ENCODE data around the gene FBXO36.
"Not testable (repeated sequence)": the region's sequence is repeated elsewhere in the genome, so short reads cannot be mapped to it uniquely, and the experiment has no call there.

FBXO36 gene, protein sequence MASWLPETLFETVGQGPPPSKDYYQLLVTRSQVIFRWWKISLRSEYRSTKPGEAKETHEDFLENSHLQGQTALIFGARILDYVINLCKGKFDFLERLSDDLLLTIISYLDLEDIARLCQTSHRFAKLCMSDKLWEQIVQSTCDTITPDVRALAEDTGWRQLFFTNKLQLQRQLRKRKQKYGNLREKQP

GRCh38 chr2:229922449-229923386, at the start of gene FBXO36:
Gene FBXO36, plus strand, starts transcription at chr2:229922503. Its CDS starts 11 bp downstream, at chr2:229922514.
- peak; percentile 52 to 83 for DNase-seq

DNA sequence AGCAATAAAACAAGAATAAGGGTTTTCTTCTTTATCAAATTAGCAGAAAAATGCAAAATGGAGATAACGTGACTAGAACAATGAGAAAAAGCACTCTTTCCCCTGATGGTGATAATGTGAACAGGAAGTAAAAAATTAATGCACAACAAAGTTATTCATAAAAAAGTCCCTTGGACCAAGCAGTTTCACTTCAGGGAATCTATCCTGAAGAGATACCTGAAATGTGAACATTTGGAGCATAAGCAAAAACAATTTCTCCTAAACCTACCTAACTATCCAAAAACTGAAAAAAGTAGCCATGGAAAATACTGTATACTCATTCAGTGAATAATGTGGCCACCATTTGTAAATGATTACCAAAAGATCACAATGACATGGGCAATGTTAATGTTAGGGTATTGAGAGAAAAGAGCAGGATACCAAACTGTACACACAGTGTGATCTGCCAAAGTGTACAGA, 49.2 kb upstream of the FBXO36 start:
- DNase-seq = no peak

DNA sequence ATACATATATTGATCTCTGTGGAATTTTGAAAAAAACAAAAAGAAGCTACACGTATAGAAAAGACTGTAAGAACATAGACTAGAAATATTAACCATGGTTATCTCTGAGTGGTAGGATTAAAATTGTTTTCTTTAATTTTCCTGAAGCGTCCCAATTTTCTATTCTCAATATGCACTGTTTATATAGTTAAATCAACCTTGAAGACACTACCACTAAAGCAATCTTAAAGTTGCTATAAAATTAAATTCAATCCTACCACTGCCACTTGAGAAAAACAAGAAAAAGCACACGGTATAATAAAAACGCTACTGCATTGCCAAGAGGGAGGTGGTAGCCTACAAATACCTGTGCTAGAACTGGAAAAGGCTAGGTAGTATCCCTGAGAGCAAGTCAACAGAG, 47.7 kb upstream of the FBXO36 start:
- no peak for DNase-seq

DNA sequence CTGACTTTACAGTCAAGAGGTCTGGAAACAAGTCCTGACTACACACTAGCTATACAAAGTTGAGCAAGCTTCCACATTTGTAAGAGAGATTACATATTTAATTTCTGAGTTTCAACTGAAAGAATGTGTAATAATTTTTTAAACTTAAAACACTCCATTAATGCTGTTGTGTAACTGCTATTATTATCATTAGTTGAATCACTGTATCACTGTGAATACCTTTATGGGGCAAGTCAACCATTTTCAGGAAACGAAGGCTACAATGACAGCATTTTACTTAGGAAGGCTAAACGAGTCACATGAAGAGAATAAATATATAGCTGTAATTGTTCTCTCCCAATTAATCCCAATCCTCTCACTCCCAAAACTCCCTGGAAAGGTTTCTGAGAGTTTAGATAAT, 46.8 kb upstream of the FBXO36 start:
- no peak for DNase-seq

DNA sequence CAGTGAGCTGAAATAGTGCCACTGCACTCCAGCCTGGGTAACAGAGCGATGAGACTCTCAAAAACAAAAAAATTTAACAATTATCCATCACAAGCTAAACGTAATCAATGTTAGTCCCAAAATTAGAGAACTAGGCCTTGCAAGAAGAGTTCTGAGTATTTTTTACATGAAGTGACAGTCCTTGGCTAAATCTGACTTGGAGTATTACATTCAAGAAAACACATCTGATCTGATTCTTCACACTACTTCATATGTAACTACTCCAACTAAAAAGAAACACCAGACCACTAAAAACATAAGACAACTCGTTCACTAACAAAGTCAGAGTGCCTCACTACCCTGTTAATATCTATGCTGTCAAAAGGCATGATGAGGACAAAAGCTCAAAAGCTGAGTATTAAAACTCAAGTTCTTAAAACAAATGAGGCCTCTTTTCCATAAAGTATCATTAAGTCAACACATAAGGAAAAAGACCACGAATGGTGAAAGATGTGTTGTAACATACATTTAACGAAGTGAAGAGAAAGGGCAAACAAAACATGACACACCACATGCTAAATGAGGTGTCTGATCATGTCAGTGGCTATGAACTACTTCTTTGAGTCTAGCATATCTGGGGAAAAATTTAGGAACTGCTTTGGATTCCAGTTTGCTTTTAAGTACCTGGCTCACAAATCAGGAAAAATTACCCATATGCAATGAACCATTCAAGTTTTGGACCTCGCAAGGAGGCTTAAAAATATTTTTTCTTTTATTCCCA, 42.9 kb upstream of the FBXO36 start:
- DNase-seq = no peak

- no peak for DNase-seq
Measured at GRCh38 chr2:229880892-229881586, 41.3 kb upstream of the FBXO36 start.

DNA sequence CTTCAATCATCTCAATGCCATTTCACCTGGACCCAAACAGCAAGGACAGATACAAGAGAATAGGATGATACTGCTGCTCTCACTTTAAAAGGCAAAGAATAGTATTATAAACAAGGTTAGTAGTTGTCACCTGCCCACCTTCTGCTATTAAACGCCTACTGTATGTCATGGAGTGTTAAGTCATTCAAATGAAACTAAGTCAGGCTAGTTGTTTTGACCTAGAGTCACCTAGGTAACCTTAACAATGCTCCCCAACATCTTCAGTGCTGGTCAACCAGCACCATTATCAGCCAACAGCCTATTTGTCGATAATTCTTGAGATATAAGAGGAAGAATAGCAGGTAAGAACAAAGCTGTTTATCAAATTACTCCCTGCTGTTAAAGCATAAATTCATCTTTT, 39.7 kb upstream of the FBXO36 start:
- no peak for DNase-seq

- no peak for DNase-seq
Measured at GRCh38 chr2:229884775-229885699, 37.3 kb upstream of the FBXO36 start.

- no peak for DNase-seq
Measured at GRCh38 chr2:229887441-229887840, 34.9 kb upstream of the FBXO36 start.

- DNase-seq = no peak
Measured at GRCh38 chr2:229888031-229888430, 34.3 kb upstream of the FBXO36 start.

- DNase-seq = no peak
Measured at GRCh38 chr2:229889023-229889422, 33.3 kb upstream of the FBXO36 start.

DNA sequence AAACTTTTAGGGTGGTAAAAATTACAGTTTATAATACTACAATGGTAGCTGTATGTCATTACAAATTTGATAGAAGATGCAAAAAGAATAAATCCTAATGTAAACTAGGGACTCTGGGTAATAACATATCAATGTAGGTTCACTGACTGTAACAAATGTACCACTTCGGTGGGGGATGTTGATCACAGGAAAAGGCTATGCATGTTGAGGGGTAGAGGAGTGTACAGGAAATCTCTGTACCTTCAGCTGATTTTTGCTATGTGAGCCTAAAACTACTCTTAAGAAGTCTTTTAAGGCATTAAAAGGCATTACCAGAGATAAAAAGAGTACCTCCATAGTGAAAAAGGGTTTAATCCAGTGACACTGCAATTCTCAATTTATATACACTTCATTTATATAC, 25.4 kb upstream of the FBXO36 start:
- no peak for DNase-seq

DNA sequence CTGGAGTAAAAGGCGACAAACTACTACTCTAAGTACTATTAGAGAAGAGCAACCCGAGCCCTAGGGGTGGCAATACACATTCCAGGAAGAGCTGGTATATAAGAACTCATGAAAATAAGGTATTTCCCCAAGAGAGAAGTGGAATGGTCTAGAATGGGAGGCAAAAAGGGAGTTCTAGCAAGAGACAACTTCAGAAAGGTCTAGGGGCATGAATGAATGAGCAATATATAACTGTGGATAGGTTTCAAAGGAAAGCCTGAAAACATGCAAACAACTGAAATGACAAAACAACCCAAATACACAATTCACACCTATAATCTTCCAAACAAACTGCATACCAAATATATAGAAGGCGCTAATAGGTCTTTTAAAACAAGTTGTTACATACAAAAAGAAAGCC, 22.7 kb upstream of the FBXO36 start:
- DNase-seq = no peak

- no peak for DNase-seq
Measured at GRCh38 chr2:229900012-229900411, 22.3 kb upstream of the FBXO36 start.

DNA sequence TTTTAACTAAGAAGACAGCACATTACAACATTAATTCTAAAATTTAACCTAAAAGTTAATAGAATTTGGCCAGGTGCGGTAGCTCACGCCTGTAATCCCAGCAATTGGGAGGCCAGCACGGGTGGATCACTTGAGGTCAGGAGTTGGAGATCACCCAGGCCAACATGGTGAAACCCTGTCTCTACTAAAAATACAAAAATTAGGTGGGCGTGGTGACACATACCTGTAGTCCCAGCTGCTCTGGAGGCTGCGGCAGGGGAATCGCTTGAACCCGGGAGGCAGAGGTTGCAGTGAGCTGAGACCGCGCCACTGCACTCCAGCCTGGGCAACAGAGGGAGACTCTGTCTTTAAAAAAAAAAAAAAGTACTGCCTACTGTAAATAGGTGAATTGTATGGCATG, 21.8 kb upstream of the FBXO36 start:
- DNase-seq = not testable (repeated sequence)

DNA sequence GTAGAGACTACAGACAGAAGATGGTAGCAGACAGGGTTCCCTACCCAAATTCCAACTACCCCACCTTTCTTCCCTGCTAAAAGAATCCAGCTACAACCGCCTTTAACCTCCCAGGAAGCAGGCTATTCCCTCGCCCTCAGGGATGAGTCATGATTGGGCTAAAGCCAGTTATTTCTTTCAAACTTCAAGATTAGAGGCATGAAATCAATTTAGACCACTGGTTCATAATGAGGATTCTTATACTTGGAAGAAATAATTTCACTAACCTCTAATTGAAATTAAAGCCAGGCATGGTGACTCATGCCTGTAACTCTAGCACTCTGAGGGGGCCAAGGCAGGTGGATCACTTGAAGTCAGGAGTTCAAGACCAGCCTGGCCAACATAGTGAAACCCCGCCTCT, 20.5 kb upstream of the FBXO36 start:
- no peak for DNase-seq

- no peak for DNase-seq
Measured at GRCh38 chr2:229903037-229903436, 19.3 kb upstream of the FBXO36 start.

- no peak for DNase-seq
Measured at GRCh38 chr2:229905601-229906000, 16.7 kb upstream of the FBXO36 start.

GRCh38 chr2:229909090-229909489, 13.2 kb upstream of the FBXO36 start:
- no peak for DNase-seq

- no peak for DNase-seq
Measured at GRCh38 chr2:229910147-229910831, 12.0 kb upstream of the FBXO36 start.

GRCh38 chr2:229910832-229911412, 11.4 kb upstream of the FBXO36 start:
- no peak for DNase-seq
